H1 (cell line): ENCODE data around the gene FCMR. TPM values are rescaled to one million over a fixed set of nuclear protein-coding genes. Genes with fewer than 3 reads are reported as not detected.

Experiments used
- EGR1 ChIP-seq: IDR thresholded peaks from 2 replicates; pipeline ENCODE4 v1.6.1; 2011; ENCODE audit warnings: low read depth, low read length, borderline replicate concordance
- SUZ12 ChIP-seq: fragments of 200-600 bp; sonication (generic); IDR thresholded peaks from 2 replicates; pipeline ENCODE4 v1.6.1; 2012; ENCODE audit warnings: mild to moderate bottlenecking, inconsistent platforms, low read length, moderate library complexity, mixed read lengths
- polyA plus RNA-seq, 7 experiments: library from polyadenylated mRNA; depleted of rRNA in 3 of 7; stranded (reverse) in 5 of 7; unstranded in 2 of 7; fragments of >200 nt in 5 of 7; fragments of 200-250 nt in 2 of 7; gene quantifications; 1 replicate in 5 of 7; 2 replicates in 1 of 7; 4 replicates in 1 of 7; pipeline versions ENCODE4 v1.2.1 to v1.2.3, GENCODE V29; 2011 to 2013; ENCODE audit warnings: missing spikeins in 2 of 7, mixed read lengths in 2 of 7
- total RNA-seq: library from RNA; stranded (reverse); fragmentation: NEBNext Ultra II Directional; extraction: Animal tissue kit (Norgen Biotek cat#: 25700); gene quantifications from 2 replicates; pipeline ENCODE4 v1.2.1, GENCODE V29; 2021

The FCMR gene
- total and polyA plus RNA-seq, 2 of the 8 experiments (the other 6 are each of a cell fraction or from before 2014, with no cell fraction given): 0.53 TPM; not detected in 1

DNA sequence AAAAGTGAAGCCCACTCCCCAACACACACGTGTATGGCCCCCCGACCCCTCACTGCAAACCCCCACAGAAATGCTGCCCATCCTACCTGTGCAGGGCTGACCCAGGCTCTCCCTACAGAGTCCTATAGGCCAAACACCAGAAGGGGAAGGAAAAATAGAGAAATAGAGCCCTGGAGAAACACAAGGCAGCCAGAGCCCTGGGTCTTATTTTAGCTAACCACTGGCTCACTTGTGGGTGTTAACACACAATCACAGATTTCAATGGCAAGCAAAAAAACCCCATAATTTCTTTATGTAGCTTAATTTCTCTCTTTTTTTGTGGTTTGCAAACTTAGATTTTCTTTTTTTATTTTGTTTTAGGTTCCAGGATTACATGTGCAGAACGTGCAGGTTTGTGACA, 25.5 kb upstream of the FCMR start (continued):
- TF ChIP-seq EGR1 (no peak), SUZ12 (no peak)
